Measurements from ENCODE around the gene ARID1B.

DNA sequence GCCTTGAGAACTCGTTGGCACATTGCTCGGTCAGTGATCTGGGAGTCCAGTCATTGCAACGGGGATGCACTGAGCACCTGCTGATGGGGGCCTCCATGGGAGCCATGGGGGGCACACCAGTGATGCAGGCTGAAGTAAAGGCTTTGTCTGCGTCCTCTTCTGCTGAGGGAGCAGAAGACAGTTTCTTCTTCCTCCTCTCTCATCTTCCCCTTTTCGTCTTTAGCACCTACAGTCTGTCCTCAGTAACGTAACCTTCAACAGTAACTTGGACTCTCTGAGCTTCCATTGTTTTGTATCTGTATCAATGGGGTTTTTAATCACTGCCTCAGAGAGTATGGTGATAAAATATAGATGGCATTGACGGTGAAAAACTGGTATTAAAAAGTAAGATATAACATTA lies 306.2 kb downstream of the ARID1B start:
- TF ChIP-seq, protein P1, sequence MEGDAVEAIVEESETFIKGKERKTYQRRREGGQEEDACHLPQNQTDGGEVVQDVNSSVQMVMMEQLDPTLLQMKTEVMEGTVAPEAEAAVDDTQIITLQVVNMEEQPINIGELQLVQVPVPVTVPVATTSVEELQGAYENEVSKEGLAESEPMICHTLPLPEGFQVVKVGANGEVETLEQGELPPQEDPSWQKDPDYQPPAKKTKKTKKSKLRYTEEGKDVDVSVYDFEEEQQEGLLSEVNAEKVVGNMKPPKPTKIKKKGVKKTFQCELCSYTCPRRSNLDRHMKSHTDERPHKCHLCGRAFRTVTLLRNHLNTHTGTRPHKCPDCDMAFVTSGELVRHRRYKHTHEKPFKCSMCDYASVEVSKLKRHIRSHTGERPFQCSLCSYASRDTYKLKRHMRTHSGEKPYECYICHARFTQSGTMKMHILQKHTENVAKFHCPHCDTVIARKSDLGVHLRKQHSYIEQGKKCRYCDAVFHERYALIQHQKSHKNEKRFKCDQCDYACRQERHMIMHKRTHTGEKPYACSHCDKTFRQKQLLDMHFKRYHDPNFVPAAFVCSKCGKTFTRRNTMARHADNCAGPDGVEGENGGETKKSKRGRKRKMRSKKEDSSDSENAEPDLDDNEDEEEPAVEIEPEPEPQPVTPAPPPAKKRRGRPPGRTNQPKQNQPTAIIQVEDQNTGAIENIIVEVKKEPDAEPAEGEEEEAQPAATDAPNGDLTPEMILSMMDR (conservative IDR thresholded peaks at IDR 0.05; ENCODE audit: low read depth, low read length): no peak
- TF ChIP-seq POLR2A (IDR thresholded peaks at IDR 0.05; ENCODE audit: low read depth, low read length) (no peak), MAFK (IDR thresholded peaks at IDR 0.05; ENCODE audit: low read depth, low read length) (no peak), RCOR1 (IDR thresholded peaks at IDR 0.05; ENCODE audit: insufficient replicate concordance, low read length) (no peak), RFX5 (IDR thresholded peaks at IDR 0.05; ENCODE audit: low read depth, low read length) (no peak)

All from IMR-90 (cell line).